NCI-H1694 treated with DMSO at 0.1 percent for 48 hours (cell line): ENCODE data around the gene ZNF214.

Source experiments
- DNase-seq: peaks from one replicate; lab custom pipeline; 2025; lab: John Stamatoyannopoulos, UW

The ZNF214 gene

GRCh38 chr11:7020183-7020917 is at the start of gene ZNF214, which contains the start of gene NLRP14:
ZNF214 (minus strand) TSS chr11:7020346; CDS start chr11:7002835, 17,511 bp downstream.
NLRP14 (plus strand) TSS chr11:7020479; CDS start chr11:7038587, 18,108 bp downstream.
- DNase-seq, result no peak

GRCh38 chr11:7062534-7062933 is 42.4 kb upstream of the ZNF214 start:
- DNase-seq, result no peak

GRCh38 chr11:7060868-7061267 is 40.7 kb upstream of the ZNF214 start:
- no peak for DNase-seq

GRCh38 chr11:7057641-7058040 is 37.5 kb upstream of the ZNF214 start:
- no peak for DNase-seq

GRCh38 chr11:7056828-7057513 is 36.8 kb upstream of the ZNF214 start:
- no peak for DNase-seq

GRCh38 chr11:7050191-7050590 is 30.0 kb upstream of the ZNF214 start:
- no peak for DNase-seq

GRCh38 chr11:7046474-7047175 is 26.5 kb upstream of the ZNF214 start:
- DNase-seq, result no peak

- no peak for DNase-seq
Measured at GRCh38 chr11:7034019-7034418, 13.9 kb upstream of the ZNF214 start.

GRCh38 chr11:7032692-7033091 is 12.5 kb upstream of the ZNF214 start:
- no peak for DNase-seq

GRCh38 chr11:7031471-7031871 is 11.3 kb upstream of the ZNF214 start:
- no peak for DNase-seq

GRCh38 chr11:7030836-7031235 is 10.7 kb upstream of the ZNF214 start:
- no peak for DNase-seq

GRCh38 chr11:7028141-7028540 is 8.0 kb upstream of the ZNF214 start:
- no peak for DNase-seq

- DNase-seq, result no peak
Measured at GRCh38 chr11:7021318-7021717, 1.2 kb upstream of the ZNF214 start.

GRCh38 chr11:7019500-7020182 is 505 bp downstream of the ZNF214 start:
- DNase-seq, result no peak

- no peak for DNase-seq
Measured at GRCh38 chr11:7016011-7016410, 4.1 kb downstream of the ZNF214 start.

GRCh38 chr11:7014118-7014517 is 6.0 kb downstream of the ZNF214 start:
- no peak for DNase-seq

GRCh38 chr11:7004482-7004881 is 15.7 kb downstream of the ZNF214 start:
- no peak for DNase-seq

- no peak for DNase-seq
Measured at GRCh38 chr11:6995703-6996102, 24.4 kb downstream of the ZNF214 start.

GRCh38 chr11:6992457-6993417 is 27.4 kb downstream of the ZNF214 start:
- no peak for DNase-seq

- no peak for DNase-seq
Measured at GRCh38 chr11:6992026-6992425, 28.1 kb downstream of the ZNF214 start.

GRCh38 chr11:6991227-6991626 is 28.9 kb downstream of the ZNF214 start:
- DNase-seq, result no peak
